ENCODE measurements around the gene FGD4.

DNA sequence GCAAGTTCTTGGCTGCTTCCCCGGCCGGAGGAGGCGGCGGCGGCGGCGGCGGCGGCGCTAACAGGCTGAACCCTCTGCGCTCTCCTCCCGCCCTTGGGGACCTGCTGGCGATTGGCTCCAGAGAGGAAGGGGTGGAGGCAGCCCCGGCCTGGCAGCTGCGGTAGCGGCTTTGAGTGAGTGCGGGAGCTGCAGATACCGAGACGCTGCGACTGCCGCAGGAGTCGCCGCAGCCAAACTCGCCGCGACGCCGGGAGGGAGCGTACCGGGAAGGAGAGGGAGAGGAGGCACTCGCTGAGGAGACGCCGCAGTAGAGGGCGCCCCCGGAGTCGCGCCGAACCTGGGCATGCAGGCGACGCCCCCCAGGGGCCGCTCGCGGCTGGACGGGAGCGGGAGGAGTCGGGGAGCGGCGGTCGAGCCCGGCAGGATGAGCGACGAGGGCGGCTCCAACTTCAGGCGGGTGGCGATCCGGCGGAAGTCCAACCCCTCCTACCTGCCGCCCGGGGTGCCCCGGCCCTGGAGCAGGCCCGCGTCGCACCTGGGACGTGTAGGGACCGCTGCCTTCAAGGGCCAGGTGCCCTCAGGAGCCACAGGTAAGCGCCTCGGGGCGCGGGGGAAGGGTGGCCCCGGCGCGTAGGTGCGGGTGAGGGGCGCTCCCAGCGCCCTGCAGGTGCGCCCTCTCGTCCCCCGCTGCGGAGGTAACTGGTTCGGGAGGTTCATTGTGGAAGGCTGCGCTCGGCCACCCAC is at the start of gene FGD4:
- TF ChIP-seq, protein P1, sequence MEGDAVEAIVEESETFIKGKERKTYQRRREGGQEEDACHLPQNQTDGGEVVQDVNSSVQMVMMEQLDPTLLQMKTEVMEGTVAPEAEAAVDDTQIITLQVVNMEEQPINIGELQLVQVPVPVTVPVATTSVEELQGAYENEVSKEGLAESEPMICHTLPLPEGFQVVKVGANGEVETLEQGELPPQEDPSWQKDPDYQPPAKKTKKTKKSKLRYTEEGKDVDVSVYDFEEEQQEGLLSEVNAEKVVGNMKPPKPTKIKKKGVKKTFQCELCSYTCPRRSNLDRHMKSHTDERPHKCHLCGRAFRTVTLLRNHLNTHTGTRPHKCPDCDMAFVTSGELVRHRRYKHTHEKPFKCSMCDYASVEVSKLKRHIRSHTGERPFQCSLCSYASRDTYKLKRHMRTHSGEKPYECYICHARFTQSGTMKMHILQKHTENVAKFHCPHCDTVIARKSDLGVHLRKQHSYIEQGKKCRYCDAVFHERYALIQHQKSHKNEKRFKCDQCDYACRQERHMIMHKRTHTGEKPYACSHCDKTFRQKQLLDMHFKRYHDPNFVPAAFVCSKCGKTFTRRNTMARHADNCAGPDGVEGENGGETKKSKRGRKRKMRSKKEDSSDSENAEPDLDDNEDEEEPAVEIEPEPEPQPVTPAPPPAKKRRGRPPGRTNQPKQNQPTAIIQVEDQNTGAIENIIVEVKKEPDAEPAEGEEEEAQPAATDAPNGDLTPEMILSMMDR (IDR thresholded peaks at IDR 0.05; ENCODE audit: insufficient read depth, low read length) = no peak
- TF ChIP-seq, protein P2, sequence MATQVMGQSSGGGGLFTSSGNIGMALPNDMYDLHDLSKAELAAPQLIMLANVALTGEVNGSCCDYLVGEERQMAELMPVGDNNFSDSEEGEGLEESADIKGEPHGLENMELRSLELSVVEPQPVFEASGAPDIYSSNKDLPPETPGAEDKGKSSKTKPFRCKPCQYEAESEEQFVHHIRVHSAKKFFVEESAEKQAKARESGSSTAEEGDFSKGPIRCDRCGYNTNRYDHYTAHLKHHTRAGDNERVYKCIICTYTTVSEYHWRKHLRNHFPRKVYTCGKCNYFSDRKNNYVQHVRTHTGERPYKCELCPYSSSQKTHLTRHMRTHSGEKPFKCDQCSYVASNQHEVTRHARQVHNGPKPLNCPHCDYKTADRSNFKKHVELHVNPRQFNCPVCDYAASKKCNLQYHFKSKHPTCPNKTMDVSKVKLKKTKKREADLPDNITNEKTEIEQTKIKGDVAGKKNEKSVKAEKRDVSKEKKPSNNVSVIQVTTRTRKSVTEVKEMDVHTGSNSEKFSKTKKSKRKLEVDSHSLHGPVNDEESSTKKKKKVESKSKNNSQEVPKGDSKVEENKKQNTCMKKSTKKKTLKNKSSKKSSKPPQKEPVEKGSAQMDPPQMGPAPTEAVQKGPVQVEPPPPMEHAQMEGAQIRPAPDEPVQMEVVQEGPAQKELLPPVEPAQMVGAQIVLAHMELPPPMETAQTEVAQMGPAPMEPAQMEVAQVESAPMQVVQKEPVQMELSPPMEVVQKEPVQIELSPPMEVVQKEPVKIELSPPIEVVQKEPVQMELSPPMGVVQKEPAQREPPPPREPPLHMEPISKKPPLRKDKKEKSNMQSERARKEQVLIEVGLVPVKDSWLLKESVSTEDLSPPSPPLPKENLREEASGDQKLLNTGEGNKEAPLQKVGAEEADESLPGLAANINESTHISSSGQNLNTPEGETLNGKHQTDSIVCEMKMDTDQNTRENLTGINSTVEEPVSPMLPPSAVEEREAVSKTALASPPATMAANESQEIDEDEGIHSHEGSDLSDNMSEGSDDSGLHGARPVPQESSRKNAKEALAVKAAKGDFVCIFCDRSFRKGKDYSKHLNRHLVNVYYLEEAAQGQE (IDR thresholded peaks at IDR 0.05; ENCODE audit: insufficient replicate concordance, low read depth) = no peak
- TF ChIP-seq POLR2AphosphoS5 (IDR thresholded peaks at IDR 0.05; ENCODE audit: low read depth) (no peak), GABPA (IDR thresholded peaks at IDR 0.05; ENCODE audit: low read depth) (no peak)

All from HL-60 (cell line).